ENCODE data around the gene PRKG1. TPM values are rescaled to one million over a fixed set of nuclear protein-coding genes. Genes with fewer than 3 reads are reported as not detected.

PRKG1 gene
- total and polyA plus RNA-seq, 2 donors (not counting 1 experiment from before 2014, with no cell fraction given) = not detected

GRCh38 chr10:52099026-52099600 lies 1024.8 kb downstream of the PRKG1 start:
- intact Hi-C loops (cut with micrococcal nuclease) = no loop called here
- no peaks in the 10 kb centered on the region for H3K4me1 ChIP-seq (ENCODE audit: control insufficient read depth in 2 of 2, insufficient read depth in 2 of 2, low read length in 2 of 2)
- H2AFZ ChIP-seq (ENCODE audit: insufficient read depth, low read depth, low read length, poor library complexity, severe bottlenecking) = no peak overlapping the region
- no peak overlapping the region for H3K27ac ChIP-seq (ENCODE audit: low read length in 2 of 2)
- H3K9ac ChIP-seq (ENCODE audit: low read length) = no peak overlapping the region
- H3K79me2 ChIP-seq (ENCODE audit: control insufficient read depth, insufficient read depth, low read length) = no peaks in the 10 kb centered on the region
- Mint-ChIP-seq H3K27me3 (peaks cover 3% of the 10 kb centered on the region), H3K9me3 (ENCODE audit: insufficient read depth) (no peaks in the 10 kb centered on the region), H3K4me1 (no peaks in the 10 kb centered on the region), H3K4me3 (no peak overlapping the region), H3K27ac (no peak overlapping the region)
- H3K4me2 ChIP-seq (replicated peaks; ENCODE audit: low read depth, low read length, poor library complexity, severe bottlenecking) = no peak overlapping the region
- no peaks in the 10 kb centered on the region for H4K20me1 ChIP-seq (ENCODE audit: control insufficient read depth, insufficient read depth, low read length, poor library complexity, severe bottlenecking)
- DNase-seq (no peak), ATAC-seq (ENCODE audit: low read depth) (no peak)
- ChIA-PET CTCF (no interaction called here), POLR2A (no interaction called here)
- no peak for TF ChIP-seq CTCF (IDR thresholded peaks at IDR 0.05)
- TF ChIP-seq EZH2 (IDR thresholded peaks at IDR 0.05; ENCODE audit: borderline replicate concordance, insufficient read depth, low read depth, low read length, poor library complexity, severe bottlenecking) = no peak
- H3K36me3 ChIP-seq (replicated peaks in 1 of 2; ENCODE audit: control extremely low read depth in 1 of 2, control insufficient read depth in 1 of 2, extremely low read depth in 1 of 2, insufficient read depth in 2 of 2, low read length in 1 of 2) = no peaks in the 10 kb centered on the region
- no CpG with 5 or more reads among the region's 5 CpGs for WGBS (ENCODE audit: insufficient coverage)
- H3K27me3 ChIP-seq (replicated peaks in 1 of 4; ENCODE audit: control extremely low read depth in 1 of 4, control insufficient read depth in 3 of 4, insufficient read depth in 4 of 4, low read length in 3 of 4) = no peaks in the 10 kb centered on the region
- no peak overlapping the region for H3K4me3 ChIP-seq (ENCODE audit: control extremely low read depth in 1 of 5, extremely low read depth in 1 of 5, insufficient read depth in 1 of 5, low read depth in 2 of 5, low read length in 4 of 5)
- H3K9me3 ChIP-seq (ENCODE audit: control extremely low read depth in 1 of 3, control insufficient read depth in 2 of 3, insufficient read depth in 1 of 3, low read length in 2 of 3) = no peaks in the 10 kb centered on the region

- Mint-ChIP-seq H3K4me1 (no peaks in the 10 kb centered on the region), H3K27me3 (peaks cover 3% of the 10 kb centered on the region), H3K4me3 (no peak overlapping the region), H3K27ac (no peak overlapping the region), H3K9me3 (ENCODE audit: insufficient read depth) (no peaks in the 10 kb centered on the region)
- H3K36me3 ChIP-seq (replicated peaks in 1 of 2; ENCODE audit: control extremely low read depth in 1 of 2, control insufficient read depth in 1 of 2, extremely low read depth in 1 of 2, insufficient read depth in 2 of 2, low read length in 1 of 2) = no peaks in the 10 kb centered on the region
- no peak overlapping the region for H3K4me2 ChIP-seq (replicated peaks; ENCODE audit: low read depth, low read length, poor library complexity, severe bottlenecking)
- H3K4me3 ChIP-seq (ENCODE audit: control extremely low read depth in 1 of 5, extremely low read depth in 1 of 5, insufficient read depth in 1 of 5, low read depth in 2 of 5, low read length in 4 of 5) = no peak overlapping the region
- H3K27ac ChIP-seq (ENCODE audit: low read length in 2 of 2) = no peak overlapping the region
- H3K9ac ChIP-seq (ENCODE audit: low read length) = no peak overlapping the region
- no peak for DNase-seq
- H3K9me3 ChIP-seq (ENCODE audit: control extremely low read depth in 1 of 3, control insufficient read depth in 2 of 3, insufficient read depth in 1 of 3, low read length in 2 of 3) = no peaks in the 10 kb centered on the region
- CTCF ChIA-PET = no interaction called here
- no peak overlapping the region for H2AFZ ChIP-seq (ENCODE audit: insufficient read depth, low read depth, low read length, poor library complexity, severe bottlenecking)
- no peaks in the 10 kb centered on the region for H3K4me1 ChIP-seq (ENCODE audit: control insufficient read depth in 2 of 2, insufficient read depth in 2 of 2, low read length in 2 of 2)
- POLR2A ChIA-PET = no interaction called here
- intact Hi-C loops (cut with micrococcal nuclease) = no loop called here
- no peaks in the 10 kb centered on the region for H4K20me1 ChIP-seq (ENCODE audit: control insufficient read depth, insufficient read depth, low read length, poor library complexity, severe bottlenecking)
- no peak for TF ChIP-seq CTCF (IDR thresholded peaks at IDR 0.05)
- TF ChIP-seq EZH2 (IDR thresholded peaks at IDR 0.05; ENCODE audit: borderline replicate concordance, insufficient read depth, low read depth, low read length, poor library complexity, severe bottlenecking) = no peak
- no peak for ATAC-seq (ENCODE audit: low read depth)
- H3K79me2 ChIP-seq (ENCODE audit: control insufficient read depth, insufficient read depth, low read length) = no peaks in the 10 kb centered on the region
- H3K27me3 ChIP-seq (replicated peaks in 1 of 4; ENCODE audit: control extremely low read depth in 1 of 4, control insufficient read depth in 3 of 4, insufficient read depth in 4 of 4, low read length in 3 of 4) = no peaks in the 10 kb centered on the region
- 72% methylated on average over 4 of the region's 6 CpGs for WGBS (ENCODE audit: insufficient coverage)
Measured at GRCh38 chr10:52100011-52100547, 1025.8 kb downstream of the PRKG1 start.

Data from B cell (primary cell).